ENCODE data around the gene RASD1.
"Not testable (repeated sequence)": the region's sequence is repeated elsewhere in the genome, so short reads cannot be mapped to it uniquely, and the experiment has no call there.

GRCh38 chr17:17486416-17486815, 9.8 kb downstream of the RASD1 start:
- not testable (repeated sequence) for TF ChIP-seq POLR2A (IDR thresholded peaks at IDR 0.05; ENCODE audit: low read depth, low read length); POLR2AphosphoS5 (IDR thresholded peaks at IDR 0.05; ENCODE audit: low read depth, low read length); TAF1 (IDR thresholded peaks at IDR 0.05; ENCODE audit: low read depth, low read length); PAX5 (IDR thresholded peaks at IDR 0.05; ENCODE audit: insufficient read depth, low read length, severe bottlenecking)

All from GM12891 (cell line).